Germinal center (tissue), 1 donor: ENCODE measurements around the gene SCAMP1.

ENCODE experiments used
- DNase-seq: peaks from one replicate; pipeline ENCODE4 v3.0.0; 2012; ENCODE audit warnings: mixed read lengths, low spot score

The SCAMP1 gene

DNA sequence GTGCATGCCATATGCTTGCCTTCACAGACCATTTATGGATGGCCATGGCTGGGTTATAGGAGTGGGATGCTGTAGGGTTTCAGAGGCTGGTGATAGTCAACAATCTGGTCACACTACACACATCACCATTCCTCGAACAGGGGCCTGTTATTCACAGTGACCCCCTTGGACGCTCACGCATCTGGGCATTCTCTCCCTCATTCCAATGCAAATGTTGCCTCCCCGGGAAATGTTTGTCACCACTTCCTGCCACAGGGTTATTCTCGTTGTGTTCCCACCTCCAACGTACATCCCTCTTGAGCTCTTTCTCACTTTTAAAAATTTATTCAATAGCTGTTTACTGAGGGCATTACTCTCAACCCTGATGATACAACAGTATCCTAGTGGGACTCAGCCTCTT lies 135.4 kb downstream of the SCAMP1 start:
- DNase-seq = no peak

DNA sequence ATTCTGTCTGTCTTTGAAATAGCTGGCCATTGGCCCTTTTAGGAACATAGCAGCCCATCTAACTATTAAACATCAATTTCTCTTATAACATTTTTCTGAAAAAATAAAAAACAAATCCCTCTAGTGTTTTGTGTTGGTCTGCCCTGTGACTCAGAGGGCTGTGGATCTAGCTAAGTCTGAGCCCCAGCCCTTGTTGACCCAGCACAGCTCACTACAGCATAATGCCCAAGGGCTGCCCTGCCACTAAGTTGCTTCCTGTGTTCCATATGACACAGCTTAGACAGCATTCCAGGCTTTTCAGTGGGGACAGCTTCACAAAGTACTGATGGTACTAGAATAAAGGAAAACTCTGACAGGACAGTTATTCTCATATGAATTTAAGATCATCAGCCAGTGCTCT lies 136.0 kb downstream of the SCAMP1 start:
- no peak for DNase-seq

DNA sequence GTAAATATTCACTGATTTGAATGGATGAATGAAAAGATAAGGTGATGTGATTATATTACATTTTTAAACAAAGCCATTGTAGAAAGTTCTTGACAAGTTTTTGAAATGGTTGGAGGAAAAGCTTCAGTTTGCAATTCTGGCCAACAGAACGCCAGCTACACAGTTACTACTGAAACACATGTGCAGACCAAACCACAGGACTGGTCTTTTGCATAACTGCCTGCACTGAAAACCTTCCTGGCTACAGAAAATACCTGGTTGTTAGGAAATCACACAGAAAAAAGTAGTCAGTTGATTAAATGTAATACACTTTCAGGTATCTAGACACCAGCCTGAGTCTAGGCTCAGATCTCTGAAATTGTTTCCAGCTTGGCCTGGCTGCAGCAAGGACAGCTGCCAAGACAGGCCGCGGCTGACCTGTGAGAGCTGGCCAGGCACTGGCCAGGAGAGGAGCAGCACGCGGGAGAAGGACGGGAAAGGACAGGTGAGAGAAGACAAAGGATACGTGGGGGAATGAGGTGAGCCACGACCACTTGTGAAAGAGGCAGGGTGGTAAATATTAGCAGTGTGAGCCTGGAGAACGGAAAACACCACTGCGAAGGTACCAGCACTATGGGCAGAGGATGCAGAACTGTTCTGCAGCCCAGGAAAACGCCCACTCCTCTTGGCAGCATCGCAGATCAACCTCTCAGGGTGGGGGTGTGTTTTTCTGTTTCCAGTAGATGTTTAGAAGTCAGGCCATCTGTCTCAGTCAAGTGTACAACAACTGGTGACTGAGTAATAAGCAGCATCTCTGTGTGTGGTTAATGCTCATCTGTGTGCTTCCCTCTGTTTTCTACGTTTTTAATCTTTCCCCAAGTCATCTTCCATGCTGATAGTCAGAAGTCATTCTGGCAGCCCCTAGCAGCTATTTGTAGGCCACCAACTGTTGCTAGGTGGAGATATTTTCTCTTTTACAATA lies 137.4 kb downstream of the SCAMP1 start:
- DNase-seq = no peak

DNA sequence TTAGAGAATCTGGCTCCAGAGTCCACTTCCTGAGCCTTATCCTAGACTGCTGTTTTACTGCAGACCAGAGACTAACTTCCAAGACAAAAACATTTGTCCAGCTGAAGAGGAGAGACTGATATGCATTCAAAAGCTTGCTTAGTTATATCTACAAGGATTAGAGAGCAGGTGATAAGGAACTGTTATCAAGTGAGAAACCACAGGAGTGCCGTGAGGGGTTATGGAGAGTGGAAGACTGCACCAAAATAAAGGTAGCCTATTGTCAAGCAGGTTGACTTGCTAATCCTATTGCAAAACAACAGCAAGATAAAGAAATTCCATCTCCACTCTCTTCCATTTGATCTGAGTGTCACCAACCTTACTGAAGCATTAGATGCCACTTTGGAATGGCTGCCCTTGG lies 139.1 kb downstream of the SCAMP1 start:
- DNase-seq = no peak

DNA sequence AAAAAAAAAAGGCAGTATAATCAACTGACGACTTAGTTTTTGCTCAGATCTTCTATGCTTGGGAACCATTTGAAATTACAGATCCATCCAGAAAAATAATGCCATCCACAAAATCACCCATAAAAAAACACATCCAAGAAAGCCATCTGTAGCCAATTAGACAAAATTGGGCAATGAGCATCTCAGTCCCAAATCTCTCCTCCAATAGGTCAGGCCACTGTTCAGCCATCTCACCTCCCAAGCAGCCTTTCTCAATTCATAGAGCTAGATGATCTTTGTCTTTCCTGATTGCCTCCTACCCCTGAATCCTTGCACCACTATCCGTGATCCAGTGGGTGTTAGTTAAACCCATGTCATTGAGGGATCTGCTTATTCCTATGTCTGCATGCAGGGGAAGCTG lies 139.6 kb downstream of the SCAMP1 start:
- DNase-seq = no peak

DNA sequence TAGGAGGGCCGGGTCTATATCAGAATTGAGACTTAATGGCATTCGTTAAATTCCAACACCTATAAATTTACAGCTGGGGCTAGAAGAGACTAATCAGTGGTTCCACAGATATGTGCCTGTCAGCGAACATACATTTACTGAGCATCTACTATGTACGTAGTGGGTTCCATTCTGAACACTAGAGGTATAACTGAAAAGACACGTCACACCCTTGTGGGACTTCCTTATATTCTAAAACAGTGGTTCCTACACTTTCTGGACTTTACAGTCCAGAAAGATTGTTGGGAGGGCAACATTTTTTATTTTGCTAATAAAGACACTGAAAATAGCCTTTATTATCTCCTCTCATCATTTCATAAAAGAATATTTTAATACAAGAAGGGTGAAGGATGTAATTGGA lies 140.5 kb downstream of the SCAMP1 start:
- no peak for DNase-seq

DNA sequence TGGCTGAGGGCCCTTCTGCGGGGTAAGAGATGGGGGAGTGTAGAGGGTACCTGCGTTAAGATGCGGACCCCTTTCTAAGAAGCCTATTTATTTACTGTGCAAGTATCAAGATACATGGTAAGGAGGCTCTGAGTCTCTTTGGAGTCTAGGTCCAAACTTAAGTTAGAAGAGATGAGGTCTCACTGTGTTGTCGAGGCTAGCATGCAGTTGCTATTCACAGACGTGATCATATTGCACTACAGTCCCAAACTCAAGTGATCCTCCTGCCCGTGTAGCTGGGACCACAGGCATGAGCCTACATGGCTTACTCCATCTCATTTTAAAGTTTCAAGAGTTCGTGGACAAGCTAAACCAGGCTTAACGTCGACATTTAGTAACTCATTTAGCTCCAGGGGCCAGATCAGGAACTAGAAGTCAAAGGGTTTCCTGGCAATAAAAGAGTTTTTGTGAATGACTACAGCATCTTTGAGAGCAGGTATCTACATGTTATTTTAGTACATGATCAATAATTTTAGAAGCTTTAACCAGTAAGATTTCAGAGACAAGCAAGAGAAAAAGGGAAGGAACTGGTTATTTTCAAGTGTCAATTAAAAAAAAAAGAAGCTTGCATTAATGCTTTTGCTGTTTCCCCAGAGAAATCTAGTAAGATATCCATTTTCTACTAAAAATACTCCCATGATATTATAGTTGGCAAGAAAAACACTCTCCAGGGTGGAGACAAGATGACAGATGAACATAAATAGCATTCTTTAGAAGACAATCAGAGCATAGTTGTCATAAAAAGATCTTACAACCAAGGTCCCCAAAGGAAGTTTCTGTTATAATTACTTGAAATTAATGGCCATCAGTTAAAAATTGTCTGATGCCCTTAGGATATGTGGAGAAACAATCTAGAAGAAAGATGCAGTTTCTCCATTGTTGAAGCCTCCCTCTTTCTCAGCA lies 141.3 kb downstream of the SCAMP1 start:
- no peak for DNase-seq

DNA sequence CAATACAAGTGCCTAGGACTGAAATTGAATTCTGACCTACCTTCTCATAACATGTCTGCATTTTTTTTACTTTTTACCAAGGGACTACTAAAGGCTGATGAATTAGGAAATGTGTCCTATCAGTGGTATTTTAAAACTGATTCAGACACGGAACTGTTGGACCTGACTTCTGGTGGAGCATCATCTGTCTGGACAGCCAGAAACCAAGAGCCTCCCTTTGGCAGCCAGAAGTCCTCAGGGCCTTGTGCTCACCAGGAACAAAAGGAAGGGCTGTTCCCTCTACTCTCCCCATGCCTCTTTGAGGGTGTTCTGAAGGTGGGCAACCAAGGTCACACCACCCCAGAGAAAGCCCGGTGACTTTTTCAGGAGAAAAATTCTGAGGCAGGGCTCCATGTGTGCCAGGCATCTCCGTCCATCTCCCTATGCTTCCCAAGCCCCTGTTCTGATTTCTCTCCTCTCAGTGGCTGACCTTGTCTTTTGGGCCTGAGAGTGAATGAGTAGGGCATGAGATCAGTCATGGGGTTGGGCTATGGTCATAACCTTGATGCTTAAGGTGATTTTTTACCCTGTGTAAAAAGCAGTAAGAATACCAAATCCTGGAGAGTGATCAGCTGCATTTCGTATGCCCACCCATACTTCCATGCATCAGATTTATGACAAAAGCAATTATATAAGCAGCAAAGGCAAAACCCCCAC lies 143.7 kb downstream of the SCAMP1 start:
- DNase-seq = no peak

DNA sequence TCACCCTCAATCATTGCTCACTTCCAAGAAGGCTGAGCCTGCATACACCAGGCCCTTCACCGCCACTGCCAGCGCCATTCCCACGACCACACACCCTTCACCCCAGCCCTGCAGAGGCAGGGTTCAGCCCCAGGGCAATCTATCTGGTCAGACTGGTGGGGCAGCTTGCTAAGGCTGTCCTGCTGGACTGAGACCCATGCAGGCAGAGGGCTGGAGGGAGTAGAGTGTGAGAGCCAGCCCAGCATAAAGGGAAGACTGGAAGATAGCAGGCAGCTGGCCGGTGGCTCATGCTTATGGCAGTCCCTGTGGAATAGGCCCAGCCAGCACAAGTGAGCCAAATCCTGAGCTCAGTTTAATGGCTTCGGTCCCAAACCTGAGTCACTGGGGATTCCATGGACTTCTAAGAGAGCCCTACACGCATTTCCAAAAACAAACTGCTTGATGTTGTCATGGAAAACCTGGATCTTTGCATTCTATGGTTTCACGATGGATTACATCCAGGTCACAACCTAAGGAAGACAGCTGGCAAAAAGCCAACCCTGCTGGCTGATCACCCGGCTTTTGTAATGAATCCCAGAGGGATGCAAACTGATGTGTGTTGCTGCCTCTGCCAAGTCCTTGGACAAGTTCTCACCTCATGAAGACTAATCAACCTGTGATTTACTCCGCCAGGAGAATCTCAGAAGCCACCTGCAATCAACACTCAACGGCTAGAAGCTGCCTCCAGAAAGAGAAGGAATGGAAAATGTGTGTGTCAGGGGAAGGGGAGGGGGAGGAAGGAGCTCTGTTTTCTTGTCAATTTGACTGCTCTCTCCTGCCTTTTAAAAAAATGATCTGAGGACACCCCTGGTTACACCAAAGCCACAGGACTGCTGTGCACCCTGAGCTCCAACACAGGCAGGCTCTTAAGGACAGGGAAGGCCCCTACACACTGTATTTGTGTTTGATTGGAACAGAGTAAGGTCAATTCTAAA lies 144.6 kb downstream of the SCAMP1 start:
- no peak for DNase-seq

DNA sequence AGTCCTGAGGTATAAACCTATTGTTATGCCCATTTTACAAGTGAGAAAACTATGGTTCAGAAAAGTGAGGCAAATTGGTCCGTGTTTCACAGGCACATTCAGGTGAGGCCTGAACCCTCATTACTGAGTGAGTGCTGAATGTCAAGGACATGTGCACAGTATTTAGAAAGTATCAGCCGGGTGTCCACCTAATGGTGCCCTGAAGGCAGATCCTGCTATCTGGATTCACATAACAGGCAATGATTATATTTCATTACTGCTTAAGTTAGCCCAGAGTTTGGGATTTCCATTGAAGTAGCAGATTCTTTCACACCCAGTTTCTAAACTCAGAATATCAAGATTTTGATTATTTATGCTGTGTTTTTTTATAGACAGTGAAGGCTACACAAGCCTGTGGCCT lies 145.4 kb downstream of the SCAMP1 start:
- DNase-seq = no peak

DNA sequence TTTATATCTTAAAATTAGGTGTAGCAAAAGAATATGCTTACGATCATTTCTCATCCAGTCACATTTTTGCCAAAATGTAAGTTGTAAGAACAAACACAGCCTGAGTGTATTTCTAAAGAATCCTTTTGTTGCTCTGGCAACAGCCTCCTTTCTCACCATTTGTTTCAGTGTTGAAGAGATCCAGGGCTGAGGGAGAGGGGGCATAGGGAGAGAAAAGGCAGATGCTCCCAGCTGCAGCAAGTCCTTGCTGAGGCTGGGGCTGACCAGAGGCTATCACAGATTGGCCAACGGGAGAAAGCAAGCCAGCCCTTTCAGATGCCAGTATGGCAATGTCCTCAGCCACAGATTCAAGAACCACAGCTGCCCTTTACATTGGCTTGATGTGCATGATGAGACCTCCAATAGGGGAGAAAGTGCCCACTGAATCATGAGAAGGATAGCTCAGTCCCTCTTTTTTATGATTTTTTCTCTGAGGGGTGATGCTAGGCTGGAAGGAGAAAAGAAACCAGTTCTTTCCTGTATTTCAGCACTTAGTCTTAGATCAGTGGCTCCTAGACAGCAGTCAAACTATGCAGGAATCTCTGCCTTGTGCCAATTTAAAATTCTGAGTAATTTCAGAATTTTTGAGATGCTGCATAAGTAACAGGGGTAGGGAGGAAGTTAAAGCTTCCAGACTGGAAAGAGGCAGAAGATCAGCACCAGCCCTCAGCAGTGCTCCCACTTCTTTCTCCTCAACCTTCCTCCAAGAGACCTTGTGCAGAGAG lies 146.0 kb downstream of the SCAMP1 start:
- DNase-seq = no peak

DNA sequence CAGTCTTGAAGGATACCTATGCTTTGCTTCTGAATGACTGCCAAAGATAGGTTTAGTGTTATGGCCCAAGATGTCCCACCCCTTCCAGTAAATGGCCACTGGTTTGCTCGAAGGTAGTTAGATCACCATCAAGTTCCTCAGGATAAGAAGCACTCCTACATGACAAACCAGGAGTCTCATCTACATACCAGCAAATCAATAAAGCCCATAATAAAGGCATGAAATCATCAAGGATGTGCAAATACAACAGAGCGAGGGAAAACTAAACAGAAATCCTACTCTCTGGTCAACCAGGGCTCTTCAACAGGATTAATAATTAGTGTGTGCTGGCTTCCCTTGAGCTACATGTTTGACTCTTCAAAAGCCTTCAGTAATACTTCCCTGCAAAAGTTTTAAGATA lies 147.1 kb downstream of the SCAMP1 start:
- DNase-seq = no peak

DNA sequence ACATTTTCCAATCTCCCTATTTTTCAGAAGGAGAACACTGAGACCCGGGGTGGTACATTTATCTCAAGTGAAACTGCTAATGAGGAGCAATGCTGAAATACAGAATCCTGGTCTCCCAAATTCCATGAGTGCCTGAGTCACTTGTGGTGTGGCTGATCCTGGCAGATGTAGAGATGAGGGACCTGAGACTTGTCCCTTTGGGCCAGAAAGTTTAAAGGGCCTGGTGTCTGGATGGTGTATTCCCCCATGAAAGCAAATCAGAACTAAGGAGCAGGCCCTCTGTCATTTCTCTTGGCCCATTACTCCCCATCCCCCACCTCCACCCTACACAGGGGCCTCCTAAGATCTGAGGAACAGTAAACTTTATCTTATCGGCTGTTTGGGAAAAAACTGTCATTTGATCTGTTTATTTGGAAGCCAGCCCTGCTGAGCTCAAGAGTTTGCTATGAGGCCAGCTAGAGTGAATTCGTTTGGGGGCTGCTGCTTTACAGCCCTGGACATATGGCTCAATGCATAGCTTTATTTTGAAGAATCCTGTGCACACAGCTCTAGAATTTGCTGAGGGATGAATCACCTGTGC lies 147.9 kb downstream of the SCAMP1 start:
- DNase-seq = no peak

DNA sequence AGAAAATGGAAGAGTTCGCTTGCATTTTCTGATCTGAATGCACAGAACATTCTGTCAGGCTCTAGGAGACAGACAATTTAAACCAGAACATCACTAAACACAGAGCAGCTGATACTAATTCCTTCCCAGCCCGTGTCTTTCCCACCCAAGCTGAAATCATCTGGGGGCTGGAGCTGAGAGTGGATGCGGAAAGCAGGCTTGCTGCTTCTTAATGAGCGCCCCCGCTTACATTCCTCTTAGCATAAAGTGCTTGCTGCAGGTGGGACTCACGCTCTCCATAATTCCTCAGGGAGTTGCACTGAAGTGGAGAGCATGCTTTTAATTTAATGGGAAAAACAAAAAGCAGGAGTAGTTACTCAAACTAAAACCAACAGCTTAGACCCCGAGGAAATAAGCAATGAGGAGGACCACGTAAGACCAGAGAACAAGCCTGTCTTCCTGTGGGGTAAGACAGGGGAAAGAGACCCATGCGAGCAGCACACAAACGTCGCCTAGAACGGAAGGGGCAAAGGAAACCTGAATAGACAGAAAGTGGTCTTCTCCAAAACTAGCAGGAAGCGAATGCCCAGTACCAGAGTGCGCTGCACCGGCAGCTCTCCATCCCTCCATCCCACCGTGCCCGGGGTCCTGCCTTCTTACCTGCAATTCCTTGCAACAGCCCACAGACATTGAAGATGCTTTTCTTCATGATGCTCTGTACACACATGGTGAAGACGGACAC lies 148.9 kb downstream of the SCAMP1 start:
- DNase-seq = no peak

DNA sequence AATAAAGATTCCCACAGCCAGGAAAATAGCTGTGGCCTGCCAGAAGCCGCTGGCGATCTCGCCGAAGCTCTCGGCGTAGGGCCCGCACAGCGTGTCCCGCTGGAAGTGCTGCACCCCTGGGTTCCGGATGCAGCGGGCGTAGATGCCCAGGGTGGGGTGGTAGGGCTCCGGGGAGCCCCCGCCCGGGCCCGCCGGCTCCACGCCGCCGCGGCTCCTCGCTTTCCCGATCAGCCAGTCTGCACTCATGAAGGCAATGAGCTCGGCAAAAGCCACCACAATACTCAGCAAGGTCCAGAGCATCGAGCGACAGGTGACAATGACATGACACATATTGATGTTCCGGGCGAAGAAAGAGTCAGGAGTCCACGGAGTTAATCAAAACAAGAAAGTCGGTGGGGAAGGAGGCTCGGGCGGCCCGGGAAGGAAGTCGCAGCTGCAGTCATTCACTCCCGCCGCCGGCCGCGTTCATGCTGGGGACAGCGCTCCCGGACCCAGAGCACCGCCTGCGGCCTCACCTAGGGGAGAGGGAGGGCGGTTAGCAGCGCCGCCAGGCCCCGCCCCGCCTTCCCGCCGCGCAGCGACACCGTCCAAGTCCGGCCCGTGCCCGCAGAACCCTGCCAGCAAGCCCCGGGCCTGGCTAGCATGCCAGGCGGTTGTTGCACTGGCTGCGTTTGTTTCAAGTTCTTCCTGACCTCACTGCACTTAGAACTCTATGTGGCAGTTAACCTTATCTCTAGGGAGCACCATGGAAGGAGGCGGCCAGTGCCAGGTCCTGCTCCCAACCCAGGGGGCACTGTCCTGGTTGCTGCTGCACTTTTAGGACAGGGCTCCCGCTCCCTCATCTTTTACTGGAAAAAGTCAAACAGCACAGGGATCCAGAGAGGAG lies 149.7 kb downstream of the SCAMP1 start:
- peak; percentile 66 for DNase-seq

DNA sequence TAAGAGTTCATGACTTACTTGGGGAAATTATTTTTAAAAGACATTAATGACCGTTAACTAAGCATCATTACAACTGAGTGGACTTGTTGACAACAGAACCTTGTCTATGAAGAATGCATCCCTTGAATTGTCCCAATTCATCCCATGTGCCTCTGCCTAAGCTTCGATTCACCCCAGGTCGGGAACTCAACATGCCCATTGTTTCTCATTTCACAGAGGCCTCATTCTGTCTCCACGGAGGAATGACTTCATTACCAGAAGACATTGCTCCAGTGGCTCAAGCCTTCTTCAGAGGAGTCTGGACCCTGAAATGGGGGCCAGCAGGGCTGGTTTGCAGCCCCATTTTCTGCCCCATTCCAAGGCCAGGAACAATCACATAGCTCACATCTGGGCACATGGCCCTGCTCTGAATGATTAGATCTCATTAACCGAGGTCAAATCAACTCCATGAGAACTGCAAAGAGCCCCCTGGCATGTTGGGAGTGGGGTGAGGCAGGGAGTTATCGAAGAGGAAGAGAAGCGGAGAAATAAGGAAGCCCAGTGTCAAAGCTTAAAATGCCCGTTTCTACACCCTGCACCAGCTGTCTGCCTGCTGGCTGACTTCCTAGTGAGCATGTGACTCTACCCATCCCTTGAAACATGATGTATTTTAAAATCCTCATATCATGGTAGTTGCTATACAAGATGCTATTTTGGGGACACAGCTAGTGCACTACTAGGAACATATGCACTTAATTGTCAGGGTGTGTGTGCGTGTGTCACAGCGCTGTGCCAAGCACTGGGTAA lies 150.9 kb downstream of the SCAMP1 start:
- DNase-seq = no peak

DNA sequence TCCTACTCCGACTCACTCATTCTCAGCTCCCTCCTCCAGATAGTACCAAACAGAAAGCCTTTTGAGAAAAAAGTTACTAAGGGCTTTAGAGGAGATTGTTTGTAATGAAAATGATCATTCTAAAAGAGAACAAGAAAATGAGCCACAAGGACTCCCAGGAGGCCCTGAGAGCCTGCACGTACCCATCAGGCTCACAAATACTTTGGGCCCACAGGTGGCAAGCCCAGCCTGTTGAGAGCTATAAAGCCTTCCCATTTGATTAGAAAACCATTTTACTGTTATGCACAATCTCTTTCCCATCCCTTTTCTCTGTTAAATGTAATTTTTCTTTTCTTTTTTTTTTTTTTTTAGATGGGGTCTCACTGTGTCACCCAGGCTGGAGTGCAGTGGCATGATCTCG lies 152.0 kb downstream of the SCAMP1 start:
- DNase-seq = no peak
